22Rv1 (cell line): ENCODE results near the gene MKI67.

Experiments
- CTCF ChIP-seq: fragments of 450-650 bp; IDR thresholded peaks from 2 replicates; pipeline ENCODE4 v1.5.1; 2017; ENCODE audit warnings: mild to moderate bottlenecking
- ZFX ChIP-seq: fragments of 450-650 bp; IDR thresholded peaks from 2 replicates; pipeline ENCODE4 v1.6.1; 2017; ENCODE audit warnings: antibody characterized with exemption, borderline replicate concordance

GRCh38 chr10:128097783-128098182 lies 28.4 kb downstream of the MKI67 start:
- TF ChIP-seq CTCF = no peak
- TF ChIP-seq ZFX = no peak
